Stimulated activated CD8-positive, alpha-beta memory T cell treated with anti-CD3 and anti-CD28 coated beads, Interleukin-7, amount 100 ng/mL, for 4 hours (primary cell): ENCODE measurements around the gene RPS24.

ENCODE experiments used
- DNase-seq, 2 donors: peaks; one replicate each; pipeline ENCODE4 v3.0.0-alpha.2; 2020; ENCODE audit warnings: low read depth in 2 of 2

Gene RPS24

DNA sequence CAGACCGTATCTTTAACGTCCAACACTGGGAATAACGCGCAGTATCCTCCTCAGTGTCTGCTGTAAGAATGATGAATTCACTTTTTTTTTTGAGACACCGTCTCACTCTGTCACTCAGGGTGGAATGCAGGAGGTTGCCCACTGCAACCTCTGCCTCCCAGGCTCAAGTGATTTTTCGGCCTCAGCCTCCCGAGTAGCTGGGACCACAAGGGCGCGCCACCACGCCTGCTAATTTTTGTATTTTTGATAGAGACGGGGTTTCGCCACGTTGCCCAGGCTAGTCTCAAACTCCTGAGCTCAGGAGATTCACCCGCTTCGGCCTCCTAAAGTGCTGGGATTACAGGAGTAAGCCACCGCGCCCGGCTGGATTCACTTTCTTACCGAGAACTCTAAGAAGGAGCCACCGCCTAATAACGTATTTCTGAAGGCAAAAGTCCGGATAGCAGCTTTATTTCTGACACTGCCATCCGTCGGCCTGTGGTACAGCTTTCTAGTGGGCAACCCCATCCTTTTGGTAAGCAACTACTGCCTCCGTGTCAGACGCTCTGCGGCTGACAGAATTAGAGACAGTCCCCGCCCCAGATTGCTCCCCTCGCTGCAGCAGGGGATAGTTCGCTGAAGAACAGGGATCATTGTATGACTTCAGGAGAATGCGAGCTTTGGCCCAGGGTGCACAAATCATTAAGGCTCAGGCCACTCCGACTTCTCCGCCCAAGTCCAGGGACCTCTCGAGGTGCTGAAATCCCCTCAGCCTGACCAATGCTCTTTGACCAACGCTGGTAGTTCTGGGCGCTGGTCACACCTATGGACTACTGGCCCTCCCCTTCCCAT lies 5.0 kb upstream of the RPS24 start:
- no peak for DNase-seq

DNA sequence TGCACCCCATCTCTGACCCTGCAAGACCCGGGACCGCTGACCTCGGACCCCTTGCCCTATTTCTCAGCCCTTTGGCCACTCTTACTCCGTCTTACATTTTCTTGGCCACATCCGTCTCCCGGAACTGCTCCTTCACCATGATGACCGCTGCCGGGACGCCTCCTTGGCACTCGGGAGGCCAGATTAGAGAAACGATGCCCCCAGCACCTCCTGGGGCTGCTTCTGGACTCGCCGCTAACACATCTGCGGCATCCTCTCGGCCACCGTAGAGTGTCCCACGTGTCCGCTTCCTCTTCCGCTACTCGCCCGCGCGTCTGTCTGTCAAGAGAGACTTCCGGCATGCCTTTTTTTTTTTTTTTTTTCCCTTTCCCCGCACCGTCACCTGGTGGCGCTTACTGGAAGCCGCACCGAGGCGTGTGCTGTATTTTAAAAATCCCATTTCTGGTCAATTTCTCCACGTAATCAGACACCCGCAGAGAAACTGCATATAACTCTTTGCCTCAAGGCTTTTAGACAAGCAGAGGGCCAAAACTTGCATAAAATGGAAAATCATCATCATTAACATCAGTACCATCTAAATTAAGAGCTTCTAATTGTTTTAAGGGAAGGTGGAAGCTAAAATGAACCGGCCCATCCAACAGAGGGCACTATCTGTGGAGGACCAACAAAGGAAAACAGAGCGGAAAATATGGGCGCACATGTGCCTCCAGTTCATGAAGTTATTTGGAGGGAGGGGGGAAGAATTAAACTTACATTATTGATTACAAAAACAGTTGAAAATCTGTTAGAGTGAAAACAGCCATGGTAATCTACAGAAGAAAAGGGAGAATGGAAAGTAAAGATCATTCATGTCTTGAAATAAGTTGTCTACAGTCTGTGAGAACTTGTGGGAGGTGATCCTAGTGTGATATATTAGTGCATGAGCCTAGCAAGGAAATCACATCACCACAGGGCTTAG lies 4.1 kb upstream of the RPS24 start, which contains the start of gene POLR3A:
Gene POLR3A, minus strand, starts transcription at position 247 of the 958 bp plus-strand sequence. Its CDS starts 108 bp downstream, at position 139.
- peak; percentile 87 to 89 for DNase-seq

DNA sequence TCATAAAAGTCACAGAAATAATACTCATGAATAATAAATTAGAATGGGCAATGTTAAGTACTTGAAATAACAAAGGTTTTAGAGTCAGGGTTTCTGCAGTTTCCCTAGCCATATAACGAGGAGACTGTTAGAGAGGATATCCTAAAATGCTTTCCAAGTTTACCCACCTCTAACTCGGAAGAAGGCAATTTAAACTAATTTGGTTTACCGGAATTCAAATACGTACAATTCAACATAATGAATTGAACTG lies 351 bp upstream of the RPS24 start:
- no peak for DNase-seq

DNA sequence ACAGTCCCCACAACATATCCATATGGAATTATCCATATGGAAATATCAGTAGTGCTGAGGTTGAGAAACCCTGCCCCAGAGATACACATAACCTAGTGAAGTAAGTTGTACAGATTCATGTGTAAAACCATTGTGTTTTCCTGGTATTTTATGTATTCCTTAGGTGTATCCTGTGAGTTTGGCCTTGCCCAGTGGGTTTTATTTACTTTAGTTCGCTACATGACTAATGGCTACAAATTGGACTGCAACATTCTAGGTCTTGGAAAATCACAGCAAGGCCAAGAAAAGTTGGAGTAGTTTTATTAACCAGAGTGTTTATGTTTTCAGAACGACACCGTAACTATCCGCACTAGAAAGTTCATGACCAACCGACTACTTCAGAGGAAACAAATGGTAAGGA lies 1.4 kb downstream of the RPS24 start:
- no peak for DNase-seq

DNA sequence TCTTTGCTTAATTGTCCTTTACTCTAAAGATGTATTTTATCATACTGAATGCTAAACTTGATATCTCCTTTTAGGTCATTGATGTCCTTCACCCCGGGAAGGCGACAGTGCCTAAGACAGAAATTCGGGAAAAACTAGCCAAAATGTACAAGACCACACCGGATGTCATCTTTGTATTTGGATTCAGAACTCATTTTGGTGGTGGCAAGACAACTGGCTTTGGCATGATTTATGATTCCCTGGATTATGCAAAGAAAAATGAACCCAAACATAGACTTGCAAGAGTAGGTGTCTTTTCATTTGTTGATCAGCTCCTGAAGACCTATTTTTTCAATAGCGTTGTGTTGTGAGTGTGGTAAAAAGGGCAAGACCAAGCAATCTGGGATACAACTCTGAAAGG lies 1.8 kb downstream of the RPS24 start:
- no peak for DNase-seq

DNA sequence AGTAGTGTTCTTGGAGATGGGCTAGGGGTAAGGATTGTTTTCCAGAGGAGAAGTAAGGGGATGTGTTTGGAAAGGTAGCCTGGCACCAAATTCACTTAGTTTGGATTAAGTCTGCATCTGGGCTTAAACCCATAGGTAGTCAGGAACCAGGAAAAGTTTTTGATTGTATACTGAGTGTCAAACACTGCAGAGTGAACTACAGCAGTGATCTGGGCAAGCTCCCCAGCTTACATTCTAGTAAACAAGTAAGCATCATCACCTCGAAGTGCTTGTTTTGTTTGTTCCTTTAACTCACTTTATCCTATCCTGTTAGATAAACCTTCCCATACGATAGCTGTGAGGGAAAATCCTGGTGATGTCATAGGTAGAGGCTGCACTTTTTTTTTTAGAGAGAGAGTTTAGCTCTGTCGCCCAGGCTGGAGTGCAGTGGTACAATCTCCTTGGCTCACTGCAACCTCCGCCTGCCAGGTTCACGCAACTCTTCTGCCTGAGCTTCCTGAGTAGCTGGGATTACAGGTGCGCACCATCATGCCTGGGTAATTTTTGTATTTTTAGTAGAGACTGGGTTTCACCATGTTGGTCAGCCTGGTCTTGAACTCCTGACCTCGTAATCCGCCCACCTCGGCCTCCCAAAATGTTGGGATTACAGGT lies 2.4 kb downstream of the RPS24 start:
- no peak for DNase-seq

DNA sequence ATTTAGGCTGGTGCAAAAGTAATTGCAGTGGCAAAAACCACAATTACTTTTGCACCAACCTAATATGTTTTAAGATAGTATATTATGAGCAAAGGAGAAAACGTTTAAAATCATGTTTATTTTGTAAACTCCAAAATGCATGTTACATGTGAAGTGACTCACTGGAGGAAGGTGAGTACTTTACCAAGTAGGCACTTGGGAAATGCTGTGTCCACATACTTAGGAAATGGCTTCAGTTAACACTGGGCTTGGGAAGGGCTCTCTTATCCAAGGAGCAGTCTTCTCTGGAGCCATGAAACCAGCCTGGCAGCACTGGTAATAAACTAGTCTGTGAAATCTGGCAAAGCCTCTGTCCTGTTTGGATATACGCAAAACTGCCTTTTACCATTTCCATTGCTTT lies 4.4 kb downstream of the RPS24 start:
- no peak for DNase-seq

DNA sequence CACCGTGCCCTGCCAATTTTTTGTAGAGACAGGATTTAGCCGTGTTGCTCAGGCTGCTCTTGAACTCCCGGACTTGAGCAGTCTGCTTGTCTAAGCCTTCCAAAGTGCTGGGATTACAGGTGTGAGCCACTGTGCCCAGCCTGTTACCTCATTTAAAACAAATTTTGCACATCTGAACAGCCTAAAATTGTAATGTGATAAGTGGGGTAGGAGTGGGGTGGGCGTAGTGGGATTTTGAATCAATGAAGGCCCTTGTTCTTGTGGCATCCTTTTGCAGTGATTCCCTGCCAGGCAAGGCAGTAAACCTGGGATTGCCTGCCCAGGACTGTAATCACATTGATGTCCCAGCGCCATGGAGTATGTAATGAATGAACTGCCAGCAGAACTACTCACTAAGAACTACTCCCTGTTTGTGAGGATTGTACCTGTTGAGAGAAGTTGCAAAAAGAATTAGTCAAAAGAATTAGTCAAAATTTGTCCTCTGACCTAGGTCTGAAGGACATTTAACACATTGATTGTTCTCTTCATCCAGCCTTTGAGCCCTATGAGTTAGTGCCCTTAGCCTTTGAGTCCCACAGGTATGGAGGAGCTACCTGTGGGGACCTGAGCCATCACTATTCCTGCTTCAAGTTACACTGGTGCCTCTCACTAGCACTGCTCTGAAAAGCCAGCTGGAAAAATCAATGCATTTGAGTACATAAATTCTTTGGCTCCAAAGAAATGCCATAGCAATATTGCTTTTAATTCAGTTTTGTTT lies 5.3 kb downstream of the RPS24 start:
- no peak for DNase-seq

DNA sequence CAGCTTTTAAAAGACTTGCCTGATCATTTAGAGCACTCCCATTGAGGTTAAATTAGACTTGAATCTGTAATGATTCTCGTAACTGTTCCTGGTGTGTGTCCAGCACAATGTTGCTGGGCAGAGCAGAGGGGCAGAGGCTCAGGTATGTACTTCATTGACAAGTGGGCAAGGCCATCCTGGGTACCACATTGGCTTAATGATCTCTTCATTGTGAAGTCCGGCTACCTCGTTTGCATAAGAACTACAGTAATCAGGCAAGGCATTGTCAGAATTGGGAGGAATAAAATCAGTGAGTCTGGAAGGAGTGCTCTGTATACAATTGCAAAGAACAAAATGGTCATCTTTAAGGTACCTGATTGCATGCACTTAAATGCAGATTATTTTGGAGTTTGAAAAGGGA lies 6.1 kb downstream of the RPS24 start:
- no peak for DNase-seq

DNA sequence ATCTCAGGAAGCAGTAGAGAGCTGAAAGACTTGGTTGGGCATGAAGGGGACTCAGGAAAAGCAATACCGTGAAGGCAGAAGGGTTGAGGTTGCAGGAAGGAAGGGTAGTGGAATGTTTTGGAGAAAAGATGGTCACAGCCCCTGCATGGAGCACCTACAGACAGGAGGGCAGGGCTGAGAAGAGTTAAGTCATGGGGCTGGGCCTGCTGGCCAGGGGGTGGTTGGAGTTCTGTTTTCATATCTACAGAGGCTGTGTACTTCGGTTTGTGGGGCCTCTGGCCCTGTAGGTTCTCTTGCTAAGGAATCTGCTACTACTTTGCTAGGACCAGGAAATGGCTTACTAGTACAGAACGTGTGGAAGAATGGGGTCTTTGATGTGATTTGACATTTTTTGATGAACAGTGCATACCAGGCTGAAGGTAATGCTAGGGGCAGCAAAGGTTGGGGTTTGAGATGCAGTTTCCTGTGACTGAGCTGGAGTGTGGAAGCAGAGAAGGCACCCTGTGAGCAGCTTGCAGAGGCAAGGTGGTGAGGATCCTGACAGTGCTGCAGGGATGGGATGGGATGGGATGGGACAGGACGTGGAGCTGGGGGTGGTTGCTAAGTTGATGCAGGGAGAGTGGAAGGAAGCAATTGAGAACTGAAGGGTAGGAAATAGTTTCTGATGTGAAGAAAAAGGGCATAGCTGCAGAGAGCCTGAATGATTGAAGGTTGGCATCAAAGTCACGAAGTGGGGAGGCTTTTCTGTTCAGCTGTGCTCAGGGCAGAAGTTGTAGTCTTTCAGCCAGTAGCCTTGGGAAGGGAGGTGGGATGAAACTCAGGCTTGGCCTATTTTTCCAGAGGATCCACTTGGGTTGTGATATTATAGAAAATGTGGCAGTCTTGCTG lies 7.8 kb downstream of the RPS24 start:
- no peak for DNase-seq

DNA sequence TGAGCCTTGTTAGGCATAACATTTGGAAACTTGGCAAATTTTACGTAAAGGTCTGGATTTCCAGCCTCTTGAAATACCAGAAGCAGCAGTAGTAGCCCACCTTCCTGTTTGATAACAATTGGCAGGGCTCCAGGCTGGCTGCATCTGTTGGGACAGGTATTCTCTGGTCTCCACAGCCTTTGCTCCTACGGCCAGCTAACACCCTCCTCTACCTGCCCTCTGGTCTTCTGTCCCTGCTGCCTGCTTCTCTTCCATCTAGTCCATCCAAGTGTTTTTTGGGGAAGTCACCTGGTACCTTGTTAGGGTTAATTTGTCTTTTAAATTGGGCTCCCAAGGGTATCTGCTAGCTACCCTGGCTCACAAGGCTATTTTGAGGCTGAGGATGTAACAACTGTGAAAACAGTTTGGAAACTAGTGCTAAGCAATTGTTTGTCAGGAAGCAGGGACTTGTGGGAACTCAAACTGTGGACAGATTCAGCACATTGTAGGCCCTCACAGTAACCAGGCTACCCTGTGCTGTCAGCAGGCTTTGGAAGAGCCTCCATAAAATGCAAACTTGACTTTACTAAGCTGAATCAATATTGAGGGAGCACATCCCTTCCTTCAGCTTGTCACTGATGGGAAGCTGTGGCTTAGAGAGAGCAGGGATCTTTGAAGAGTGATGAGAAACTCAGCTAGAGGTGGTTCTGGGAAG lies 8.5 kb downstream of the RPS24 start:
- DNase-seq, result no peak

DNA sequence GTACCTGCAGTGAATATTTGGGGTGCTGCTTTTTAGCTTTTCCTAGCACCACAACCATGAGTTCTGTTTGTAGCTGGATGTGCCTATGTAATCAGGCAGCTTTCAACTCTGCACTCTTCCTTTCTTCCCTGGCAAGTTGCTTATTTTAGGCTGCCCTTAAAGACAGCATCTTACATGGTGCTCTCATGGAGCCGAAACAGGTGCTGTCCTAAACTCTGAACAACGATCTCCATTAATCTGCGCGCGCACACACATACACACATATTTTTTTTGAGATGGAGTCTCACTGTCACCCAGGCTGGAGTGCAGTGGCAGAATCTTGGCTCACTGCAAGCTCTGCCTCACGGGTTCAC lies 9.1 kb downstream of the RPS24 start:
- no peak for DNase-seq

DNA sequence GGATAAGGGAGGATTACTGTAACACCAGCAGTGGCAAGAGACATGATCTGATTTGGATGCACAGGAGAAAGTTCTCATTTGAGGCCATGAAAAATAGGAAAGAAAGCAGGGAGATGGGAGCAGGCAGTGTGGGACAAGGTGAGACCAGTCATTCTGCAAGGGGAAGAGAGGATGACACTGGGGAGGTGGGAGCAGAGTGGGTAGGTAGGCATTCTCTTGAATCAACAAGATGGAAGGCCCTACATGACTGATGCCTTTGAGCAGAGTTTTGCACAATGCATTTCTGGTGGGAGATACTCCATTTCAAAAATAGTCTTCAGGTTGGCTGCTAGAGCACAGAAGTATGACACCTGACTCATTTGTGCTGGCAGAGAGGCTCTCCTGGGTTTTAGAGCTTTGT lies 10.5 kb downstream of the RPS24 start:
- DNase-seq, result no peak

DNA sequence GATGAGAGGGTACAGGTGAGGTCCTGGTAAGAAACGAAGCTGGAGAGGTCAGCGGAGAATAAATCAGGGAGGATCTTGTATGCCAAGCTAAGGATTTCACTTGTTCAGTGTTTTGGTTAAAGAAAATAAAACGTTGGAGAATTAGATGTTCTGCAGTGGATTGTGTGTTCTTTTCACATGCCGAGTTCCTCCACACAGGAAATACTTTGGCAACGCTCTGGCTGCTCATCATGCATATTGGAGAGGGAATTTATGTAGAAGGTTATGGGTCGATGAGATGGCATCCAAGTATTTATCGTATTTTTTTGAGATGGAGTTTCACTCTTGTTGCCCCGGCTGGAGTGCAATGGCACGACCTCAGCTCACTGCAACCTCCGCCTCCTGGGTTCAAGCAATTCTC lies 11.0 kb downstream of the RPS24 start:
- DNase-seq, result no peak

DNA sequence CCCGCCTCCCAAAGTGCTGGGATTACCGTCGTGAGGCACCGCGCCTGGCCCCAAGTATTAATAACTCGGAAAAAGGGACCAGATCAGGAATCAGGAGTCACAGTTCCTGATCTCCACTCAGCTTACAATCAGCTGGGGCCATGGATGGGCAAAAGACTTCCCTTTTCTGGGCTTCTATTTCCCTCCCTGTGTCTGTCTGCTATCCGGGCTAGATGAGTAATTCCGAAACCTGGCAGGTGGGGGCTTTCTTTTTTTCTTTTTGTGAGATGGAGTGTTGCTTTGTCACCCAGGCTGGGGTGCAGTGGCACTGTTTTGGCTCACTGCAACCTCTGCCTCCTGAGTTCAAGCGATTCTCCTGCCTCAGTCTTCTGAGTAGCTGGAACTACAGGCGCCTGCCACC lies 11.6 kb downstream of the RPS24 start:
- DNase-seq, result no peak

DNA sequence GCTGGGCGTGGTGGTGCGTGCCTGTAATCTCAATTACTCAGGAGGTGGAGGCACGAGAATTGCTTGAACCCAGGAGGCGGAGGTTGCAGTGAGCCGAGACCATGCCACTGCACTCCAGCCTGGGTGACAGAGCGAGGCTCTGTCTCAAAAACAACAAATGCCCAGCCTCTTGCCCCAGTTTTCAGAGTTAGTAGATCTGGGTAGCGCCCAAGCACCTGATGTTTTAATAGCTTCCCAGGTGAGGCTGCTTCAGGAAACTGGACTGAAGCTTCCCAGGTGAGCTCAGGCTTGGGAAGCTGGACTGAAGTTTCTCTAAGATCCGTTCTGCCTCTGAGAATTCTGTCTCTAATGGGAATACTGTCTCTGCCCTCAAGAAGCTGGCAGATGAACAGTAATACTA lies 12.2 kb downstream of the RPS24 start:
- no peak for DNase-seq

DNA sequence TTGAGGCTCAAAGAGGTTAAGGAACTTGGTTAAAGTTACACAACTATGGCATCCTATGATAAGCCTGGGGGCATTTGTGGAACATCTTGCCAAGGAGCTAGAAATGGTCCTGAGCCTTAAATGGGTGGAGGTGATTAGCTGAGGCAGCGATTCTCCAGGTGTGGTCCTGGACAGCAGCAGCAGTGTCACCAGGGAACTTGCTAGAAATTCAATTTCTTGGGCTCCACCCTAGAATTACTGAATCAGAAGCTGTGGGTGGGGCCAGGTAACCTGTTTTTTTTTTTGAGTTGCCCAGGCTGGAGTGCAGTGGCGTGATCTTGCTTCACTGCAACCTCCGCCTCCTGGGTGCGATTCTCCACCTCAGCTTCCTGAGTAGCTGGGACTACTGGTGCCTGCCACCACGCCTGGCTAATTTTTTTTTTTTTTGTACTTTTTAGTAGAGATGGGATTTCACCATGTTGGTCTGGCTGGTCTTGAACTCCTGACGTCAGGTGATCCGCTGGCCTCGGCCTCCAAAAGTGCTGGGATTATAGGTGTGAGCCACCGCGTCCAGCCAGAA lies 13.1 kb downstream of the RPS24 start:
- no peak for DNase-seq

DNA sequence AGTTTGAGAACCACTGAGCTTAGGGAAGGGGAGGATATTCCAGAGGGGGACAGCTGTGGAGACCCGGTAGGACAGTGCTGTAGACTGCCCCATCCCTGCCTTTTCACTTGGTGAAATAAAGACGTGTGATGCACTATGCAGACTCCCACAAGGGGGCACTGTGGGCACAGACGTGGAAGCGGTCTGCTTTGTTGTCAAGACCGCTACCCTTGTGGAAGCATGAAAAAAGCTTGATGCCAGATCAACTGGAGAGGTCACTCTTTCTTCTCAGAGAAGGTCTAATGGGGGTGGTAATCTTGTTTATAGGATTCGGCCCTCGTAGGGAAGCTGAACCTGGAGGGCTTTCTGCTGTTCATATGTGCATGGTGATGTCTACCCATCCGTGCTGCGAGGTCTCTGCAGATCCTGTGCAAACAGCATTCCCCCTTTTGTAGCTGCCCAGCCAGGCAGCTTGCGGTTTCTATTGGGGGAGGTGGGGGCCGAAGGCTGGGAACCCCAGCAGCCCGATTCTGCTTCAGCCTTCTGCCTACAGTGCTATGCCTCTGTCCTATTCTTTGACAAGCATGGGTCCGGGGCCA lies 13.7 kb downstream of the RPS24 start:
- peak; percentile 52 to 75 for DNase-seq

DNA sequence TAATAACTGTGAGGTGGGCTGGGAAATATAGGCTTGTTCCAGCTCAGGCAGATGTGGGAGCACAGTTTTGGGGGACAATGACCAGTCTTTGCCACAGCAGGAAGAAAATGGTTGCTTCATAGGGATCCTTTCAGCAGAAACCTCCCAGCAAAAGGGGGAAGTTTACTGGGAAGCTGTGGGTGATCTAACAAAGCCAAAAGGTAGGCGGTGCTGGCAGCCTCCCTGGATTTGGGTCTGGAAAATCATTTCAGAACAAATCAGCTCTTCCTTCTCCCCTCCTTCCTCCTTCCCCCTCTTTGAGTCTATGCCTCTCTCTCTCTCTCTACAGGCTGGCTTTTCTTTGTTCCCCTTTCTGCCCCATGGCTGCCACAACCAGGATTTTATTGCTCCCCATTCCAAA lies 16.2 kb downstream of the RPS24 start:
- DNase-seq, result no peak
